Measurements from ENCODE around the gene KIF3C.

DNA sequence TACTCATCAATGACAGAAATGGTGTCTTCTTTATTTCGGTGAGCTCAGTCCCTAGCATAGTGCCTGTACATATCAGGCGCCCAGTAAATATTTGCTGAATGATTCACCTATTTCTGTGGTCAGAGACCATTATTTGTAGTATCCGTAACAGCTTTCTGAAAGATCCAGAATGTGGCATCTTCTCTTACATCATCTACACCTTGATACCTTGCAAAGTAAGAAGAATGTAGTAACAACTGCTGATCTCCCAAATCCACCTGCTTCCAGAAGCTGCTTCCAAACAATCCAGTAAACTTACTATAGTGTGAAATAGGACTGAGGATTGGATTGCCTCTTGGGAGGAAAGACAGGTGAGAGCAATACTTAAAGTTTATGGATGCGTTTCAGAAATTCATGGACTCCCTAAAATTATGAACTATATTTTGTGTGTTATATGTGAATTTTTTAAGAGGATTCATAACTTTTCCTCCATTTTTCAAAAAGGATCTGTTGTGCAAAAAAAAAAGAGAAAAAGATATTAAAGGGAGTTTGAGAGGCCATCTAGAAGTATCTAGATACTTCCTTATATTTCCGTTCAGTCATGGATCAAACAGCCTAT, 103.1 kb downstream of the KIF3C start:
- TF ChIP-seq, protein P1, sequence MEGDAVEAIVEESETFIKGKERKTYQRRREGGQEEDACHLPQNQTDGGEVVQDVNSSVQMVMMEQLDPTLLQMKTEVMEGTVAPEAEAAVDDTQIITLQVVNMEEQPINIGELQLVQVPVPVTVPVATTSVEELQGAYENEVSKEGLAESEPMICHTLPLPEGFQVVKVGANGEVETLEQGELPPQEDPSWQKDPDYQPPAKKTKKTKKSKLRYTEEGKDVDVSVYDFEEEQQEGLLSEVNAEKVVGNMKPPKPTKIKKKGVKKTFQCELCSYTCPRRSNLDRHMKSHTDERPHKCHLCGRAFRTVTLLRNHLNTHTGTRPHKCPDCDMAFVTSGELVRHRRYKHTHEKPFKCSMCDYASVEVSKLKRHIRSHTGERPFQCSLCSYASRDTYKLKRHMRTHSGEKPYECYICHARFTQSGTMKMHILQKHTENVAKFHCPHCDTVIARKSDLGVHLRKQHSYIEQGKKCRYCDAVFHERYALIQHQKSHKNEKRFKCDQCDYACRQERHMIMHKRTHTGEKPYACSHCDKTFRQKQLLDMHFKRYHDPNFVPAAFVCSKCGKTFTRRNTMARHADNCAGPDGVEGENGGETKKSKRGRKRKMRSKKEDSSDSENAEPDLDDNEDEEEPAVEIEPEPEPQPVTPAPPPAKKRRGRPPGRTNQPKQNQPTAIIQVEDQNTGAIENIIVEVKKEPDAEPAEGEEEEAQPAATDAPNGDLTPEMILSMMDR (IDR thresholded peaks at IDR 0.05), result no peak
- TF ChIP-seq POLR2A (IDR thresholded peaks at IDR 0.05), result no peak

Data from adrenal gland (tissue), 5 donors.